ENCODE results near the gene ST6GALNAC6.

The ST6GALNAC6 gene

GRCh38 chr9:127915801-127916719, 16.7 kb upstream of the ST6GALNAC6 start:
- Histone ChIP-seq H3K4me1 (ENCODE audit: control insufficient read depth, insufficient read depth, low read length) (peaks cover 41% of the 10 kb centered on the region), H3K9ac (ENCODE audit: low read length in 2 of 2) (peak overlapping the region; percentile 59 to 74), H3K36me3 (ENCODE audit: control insufficient read depth in 2 of 2, insufficient read depth in 2 of 2, low read length in 2 of 2) (peaks cover 6 to 10% of the 10 kb centered on the region in 2 donors), H3K9me3 (ENCODE audit: control insufficient read depth in 2 of 2, low read length in 2 of 2) (no peaks in the 10 kb centered on the region), H3K27ac (ENCODE audit: low read length) (peak overlapping the region; percentile 49), H3K27me3 (ENCODE audit: control insufficient read depth in 1 of 2, insufficient read depth in 2 of 2, low read length in 2 of 2) (no peaks in the 10 kb centered on the region), H3K4me3 (ENCODE audit: low read length in 2 of 2) (peak overlapping the region; percentile 77 to 87)

- no peak overlapping the region for H3K27ac ChIP-seq (ENCODE audit: low read length)
- H3K4me1 ChIP-seq (ENCODE audit: control insufficient read depth, insufficient read depth, low read length) = peaks cover 39% of the 10 kb centered on the region
- H3K36me3 ChIP-seq (ENCODE audit: control insufficient read depth in 2 of 2, insufficient read depth in 2 of 2, low read length in 2 of 2) = peaks cover 6 to 14% of the 10 kb centered on the region in 2 donors
- no peaks in the 10 kb centered on the region for H3K27me3 ChIP-seq (ENCODE audit: control insufficient read depth in 1 of 2, insufficient read depth in 2 of 2, low read length in 2 of 2)
- no peak overlapping the region for H3K4me3 ChIP-seq (ENCODE audit: low read length in 2 of 2)
- peak overlapping the region in 1 of 2 donors; percentile 21 for H3K9ac ChIP-seq (ENCODE audit: low read length in 2 of 2)
- no peaks in the 10 kb centered on the region for H3K9me3 ChIP-seq (ENCODE audit: control insufficient read depth in 2 of 2, low read length in 2 of 2)
Observed at GRCh38 chr9:127915325-127915752, 15.9 kb upstream of the ST6GALNAC6 start.

GRCh38 chr9:127913682-127914081, 14.3 kb upstream of the ST6GALNAC6 start:
- H3K4me1 ChIP-seq (ENCODE audit: control insufficient read depth, insufficient read depth, low read length) = peaks cover 29% of the 10 kb centered on the region
- H3K36me3 ChIP-seq (ENCODE audit: control insufficient read depth in 2 of 2, insufficient read depth in 2 of 2, low read length in 2 of 2) = peaks cover 12 to 14% of the 10 kb centered on the region in 2 donors
- no peaks in the 10 kb centered on the region for H3K27me3 ChIP-seq (ENCODE audit: control insufficient read depth in 1 of 2, insufficient read depth in 2 of 2, low read length in 2 of 2)
- H3K4me3 ChIP-seq (ENCODE audit: low read length in 2 of 2) = no peak overlapping the region
- no peak overlapping the region for H3K9ac ChIP-seq (ENCODE audit: low read length in 2 of 2)
- H3K27ac ChIP-seq (ENCODE audit: low read length) = no peak overlapping the region
- no peaks in the 10 kb centered on the region for H3K9me3 ChIP-seq (ENCODE audit: control insufficient read depth in 2 of 2, low read length in 2 of 2)

- H3K9me3 ChIP-seq (ENCODE audit: control insufficient read depth in 2 of 2, low read length in 2 of 2) = no peaks in the 10 kb centered on the region
- H3K27ac ChIP-seq (ENCODE audit: low read length) = no peak overlapping the region
- H3K9ac ChIP-seq (ENCODE audit: low read length in 2 of 2) = no peak overlapping the region
- peaks cover 14 to 18% of the 10 kb centered on the region in 2 donors for H3K36me3 ChIP-seq (ENCODE audit: control insufficient read depth in 2 of 2, insufficient read depth in 2 of 2, low read length in 2 of 2)
- H3K4me1 ChIP-seq (ENCODE audit: control insufficient read depth, insufficient read depth, low read length) = peaks cover 26% of the 10 kb centered on the region
- no peak overlapping the region for H3K4me3 ChIP-seq (ENCODE audit: low read length in 2 of 2)
- H3K27me3 ChIP-seq (ENCODE audit: control insufficient read depth in 1 of 2, insufficient read depth in 2 of 2, low read length in 2 of 2) = no peaks in the 10 kb centered on the region
Observed at GRCh38 chr9:127912882-127913281, 13.5 kb upstream of the ST6GALNAC6 start.

- Histone ChIP-seq H3K27me3 (ENCODE audit: control insufficient read depth in 1 of 2, insufficient read depth in 2 of 2, low read length in 2 of 2) (no peaks in the 10 kb centered on the region), H3K9ac (ENCODE audit: low read length in 2 of 2) (no peak overlapping the region), H3K27ac (ENCODE audit: low read length) (no peak overlapping the region), H3K4me3 (ENCODE audit: low read length in 2 of 2) (no peak overlapping the region), H3K4me1 (ENCODE audit: control insufficient read depth, insufficient read depth, low read length) (peaks cover 21% of the 10 kb centered on the region), H3K9me3 (ENCODE audit: control insufficient read depth in 2 of 2, low read length in 2 of 2) (no peaks in the 10 kb centered on the region), H3K36me3 (ENCODE audit: control insufficient read depth in 2 of 2, insufficient read depth in 2 of 2, low read length in 2 of 2) (peaks cover 14 to 18% of the 10 kb centered on the region in 2 donors)
Observed at GRCh38 chr9:127912296-127912695, 12.9 kb upstream of the ST6GALNAC6 start.

- no peaks in the 10 kb centered on the region for H3K27me3 ChIP-seq (ENCODE audit: control insufficient read depth in 1 of 2, insufficient read depth in 2 of 2, low read length in 2 of 2)
- peaks cover 14 to 18% of the 10 kb centered on the region in 2 donors for H3K36me3 ChIP-seq (ENCODE audit: control insufficient read depth in 2 of 2, insufficient read depth in 2 of 2, low read length in 2 of 2)
- no peak overlapping the region for H3K27ac ChIP-seq (ENCODE audit: low read length)
- H3K9me3 ChIP-seq (ENCODE audit: control insufficient read depth in 2 of 2, low read length in 2 of 2) = no peaks in the 10 kb centered on the region
- peaks cover 17% of the 10 kb centered on the region for H3K4me1 ChIP-seq (ENCODE audit: control insufficient read depth, insufficient read depth, low read length)
- no peak overlapping the region for H3K4me3 ChIP-seq (ENCODE audit: low read length in 2 of 2)
- peak overlapping the region in 1 of 2 donors; percentile 21 for H3K9ac ChIP-seq (ENCODE audit: low read length in 2 of 2)
Observed at GRCh38 chr9:127910613-127911205, 11.3 kb upstream of the ST6GALNAC6 start.

- Histone ChIP-seq H3K9ac (ENCODE audit: low read length in 2 of 2) (no peak overlapping the region), H3K4me3 (ENCODE audit: low read length in 2 of 2) (no peak overlapping the region), H3K4me1 (ENCODE audit: control insufficient read depth, insufficient read depth, low read length) (peaks cover 17% of the 10 kb centered on the region), H3K36me3 (ENCODE audit: control insufficient read depth in 2 of 2, insufficient read depth in 2 of 2, low read length in 2 of 2) (peaks cover 14 to 18% of the 10 kb centered on the region in 2 donors), H3K27ac (ENCODE audit: low read length) (no peak overlapping the region), H3K27me3 (ENCODE audit: control insufficient read depth in 1 of 2, insufficient read depth in 2 of 2, low read length in 2 of 2) (no peaks in the 10 kb centered on the region), H3K9me3 (ENCODE audit: control insufficient read depth in 2 of 2, low read length in 2 of 2) (no peaks in the 10 kb centered on the region)
Observed at GRCh38 chr9:127909839-127910273, 10.5 kb upstream of the ST6GALNAC6 start.

GRCh38 chr9:127908660-127908926, 9.2 kb upstream of the ST6GALNAC6 start:
- Histone ChIP-seq H3K9ac (ENCODE audit: low read length in 2 of 2) (no peak overlapping the region), H3K27me3 (ENCODE audit: control insufficient read depth in 1 of 2, insufficient read depth in 2 of 2, low read length in 2 of 2) (no peaks in the 10 kb centered on the region), H3K4me1 (ENCODE audit: control insufficient read depth, insufficient read depth, low read length) (peaks cover 27% of the 10 kb centered on the region), H3K9me3 (ENCODE audit: control insufficient read depth in 2 of 2, low read length in 2 of 2) (no peaks in the 10 kb centered on the region), H3K36me3 (ENCODE audit: control insufficient read depth in 2 of 2, insufficient read depth in 2 of 2, low read length in 2 of 2) (peaks cover 14 to 18% of the 10 kb centered on the region in 2 donors), H3K27ac (ENCODE audit: low read length) (no peak overlapping the region), H3K4me3 (ENCODE audit: low read length in 2 of 2) (no peak overlapping the region)

- Histone ChIP-seq H3K9ac (ENCODE audit: low read length in 2 of 2) (no peak overlapping the region), H3K36me3 (ENCODE audit: control insufficient read depth in 2 of 2, insufficient read depth in 2 of 2, low read length in 2 of 2) (peaks cover 14 to 18% of the 10 kb centered on the region in 2 donors), H3K27me3 (ENCODE audit: control insufficient read depth in 1 of 2, insufficient read depth in 2 of 2, low read length in 2 of 2) (no peaks in the 10 kb centered on the region), H3K9me3 (ENCODE audit: control insufficient read depth in 2 of 2, low read length in 2 of 2) (no peaks in the 10 kb centered on the region), H3K4me1 (ENCODE audit: control insufficient read depth, insufficient read depth, low read length) (peaks cover 31% of the 10 kb centered on the region), H3K4me3 (ENCODE audit: low read length in 2 of 2) (no peak overlapping the region), H3K27ac (ENCODE audit: low read length) (no peak overlapping the region)
Observed at GRCh38 chr9:127907867-127908659, 8.7 kb upstream of the ST6GALNAC6 start.

- Histone ChIP-seq H3K4me3 (ENCODE audit: low read length in 2 of 2) (no peak overlapping the region), H3K9ac (ENCODE audit: low read length in 2 of 2) (no peak overlapping the region), H3K27ac (ENCODE audit: low read length) (no peak overlapping the region), H3K9me3 (ENCODE audit: control insufficient read depth in 2 of 2, low read length in 2 of 2) (no peaks in the 10 kb centered on the region), H3K36me3 (ENCODE audit: control insufficient read depth in 2 of 2, insufficient read depth in 2 of 2, low read length in 2 of 2) (peaks cover 2 to 11% of the 10 kb centered on the region in 2 donors), H3K27me3 (ENCODE audit: control insufficient read depth in 1 of 2, insufficient read depth in 2 of 2, low read length in 2 of 2) (no peaks in the 10 kb centered on the region), H3K4me1 (ENCODE audit: control insufficient read depth, insufficient read depth, low read length) (peaks cover 31% of the 10 kb centered on the region)
Observed at GRCh38 chr9:127905788-127906191, 6.4 kb upstream of the ST6GALNAC6 start.
